ENCODE results near the gene PAX5. TPM values are rescaled to one million over a fixed set of nuclear protein-coding genes. Genes with fewer than 3 reads are reported as not detected.

PAX5 gene
- total RNA-seq, 1 donor from 2014 or later: not detected

DNA sequence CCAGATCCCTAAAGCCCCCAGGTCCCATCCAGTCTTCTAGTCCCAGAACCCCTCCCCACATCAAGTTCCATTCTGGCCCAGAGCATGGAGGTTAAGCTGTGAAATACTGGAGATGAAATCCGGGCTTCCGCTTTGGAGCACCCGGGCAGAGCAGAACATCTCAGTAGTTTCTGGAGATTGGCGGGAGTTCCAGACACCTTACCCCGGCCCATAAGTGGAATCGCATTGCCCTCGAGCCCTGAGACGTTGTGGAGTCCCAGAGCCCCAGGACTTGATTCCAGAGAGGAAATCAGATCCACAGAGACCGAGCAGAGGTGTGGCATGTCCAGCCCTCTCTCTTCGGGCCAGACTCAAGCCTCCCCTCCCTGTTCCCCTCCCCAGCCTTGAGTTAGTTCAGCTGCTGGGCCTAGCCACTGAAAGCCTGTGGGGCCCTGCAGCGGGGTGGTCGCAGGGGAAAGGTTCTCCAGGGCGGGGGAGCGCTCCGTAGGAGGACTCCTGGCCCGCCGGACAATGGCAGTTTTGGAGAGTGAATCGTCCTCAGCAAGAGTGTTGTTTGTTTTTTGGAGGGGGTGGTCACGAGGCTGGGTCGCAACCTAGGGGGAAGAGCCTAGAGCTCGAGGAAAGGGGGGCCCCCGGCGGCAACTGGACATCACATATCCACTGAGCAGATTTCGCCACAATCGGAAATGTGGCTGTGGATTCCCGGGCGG lies 1.0 kb upstream of the PAX5 start:
- H3K4me1 ChIP-seq: peaks cover 13 to 18% of the 10 kb centered on the region in 2 donors
- no peaks in the 10 kb centered on the region for H3K36me3 ChIP-seq
- TF ChIP-seq, protein P1, sequence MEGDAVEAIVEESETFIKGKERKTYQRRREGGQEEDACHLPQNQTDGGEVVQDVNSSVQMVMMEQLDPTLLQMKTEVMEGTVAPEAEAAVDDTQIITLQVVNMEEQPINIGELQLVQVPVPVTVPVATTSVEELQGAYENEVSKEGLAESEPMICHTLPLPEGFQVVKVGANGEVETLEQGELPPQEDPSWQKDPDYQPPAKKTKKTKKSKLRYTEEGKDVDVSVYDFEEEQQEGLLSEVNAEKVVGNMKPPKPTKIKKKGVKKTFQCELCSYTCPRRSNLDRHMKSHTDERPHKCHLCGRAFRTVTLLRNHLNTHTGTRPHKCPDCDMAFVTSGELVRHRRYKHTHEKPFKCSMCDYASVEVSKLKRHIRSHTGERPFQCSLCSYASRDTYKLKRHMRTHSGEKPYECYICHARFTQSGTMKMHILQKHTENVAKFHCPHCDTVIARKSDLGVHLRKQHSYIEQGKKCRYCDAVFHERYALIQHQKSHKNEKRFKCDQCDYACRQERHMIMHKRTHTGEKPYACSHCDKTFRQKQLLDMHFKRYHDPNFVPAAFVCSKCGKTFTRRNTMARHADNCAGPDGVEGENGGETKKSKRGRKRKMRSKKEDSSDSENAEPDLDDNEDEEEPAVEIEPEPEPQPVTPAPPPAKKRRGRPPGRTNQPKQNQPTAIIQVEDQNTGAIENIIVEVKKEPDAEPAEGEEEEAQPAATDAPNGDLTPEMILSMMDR (IDR thresholded peaks at IDR 0.05): no peak
- no peak for DNase-seq (ENCODE audit: low spot score in 2 of 2)
- no peak overlapping the region for H3K27ac ChIP-seq
- no peaks in the 10 kb centered on the region for H3K9me3 ChIP-seq
- H3K4me3 ChIP-seq: no peak overlapping the region
- intact Hi-C loops (cut with DNase I): loop anchor here (5.0 kb wide), 1 partner anchor 42 kb away; no protein-coding TSS in a partner anchor
- H3K27me3 ChIP-seq: peaks cover 62% of the 10 kb centered on the region

GRCh38 chr9:37034305-37034937 lies 353 bp upstream of the PAX5 start:
- Histone ChIP-seq H3K36me3 (no peaks in the 10 kb centered on the region), H3K27me3 (peaks cover 69% of the 10 kb centered on the region), H3K9me3 (no peaks in the 10 kb centered on the region), H3K27ac (no peak overlapping the region), H3K4me1 (peaks cover 13 to 25% of the 10 kb centered on the region in 2 donors), H3K4me3 (peak overlapping the region; percentile 41 to 43)
- intact Hi-C loops (cut with DNase I): loop anchor here (5.0 kb wide), 1 partner anchor 43 kb away; no protein-coding TSS in a partner anchor
- DNase-seq (ENCODE audit: low spot score in 2 of 2): no peak
- TF ChIP-seq, protein P1 (IDR thresholded peaks at IDR 0.05): no peak

- H3K27me3 ChIP-seq: peaks cover 82% of the 10 kb centered on the region
- H3K4me1 ChIP-seq: peaks cover 13 to 25% of the 10 kb centered on the region in 2 donors
- H3K4me3 ChIP-seq: no peak overlapping the region
- TF ChIP-seq, protein P1 (IDR thresholded peaks at IDR 0.05): no peak
- intact Hi-C loops (cut with DNase I): loop anchor here (5.0 kb wide), 1 partner anchor 44 kb away; no protein-coding TSS in a partner anchor
- H3K9me3 ChIP-seq: no peaks in the 10 kb centered on the region
- no peaks in the 10 kb centered on the region for H3K36me3 ChIP-seq
- no peak for DNase-seq (ENCODE audit: low spot score in 2 of 2)
- H3K27ac ChIP-seq: no peak overlapping the region
Observed at GRCh38 chr9:37033141-37033540, 927 bp downstream of the PAX5 start.

DNA sequence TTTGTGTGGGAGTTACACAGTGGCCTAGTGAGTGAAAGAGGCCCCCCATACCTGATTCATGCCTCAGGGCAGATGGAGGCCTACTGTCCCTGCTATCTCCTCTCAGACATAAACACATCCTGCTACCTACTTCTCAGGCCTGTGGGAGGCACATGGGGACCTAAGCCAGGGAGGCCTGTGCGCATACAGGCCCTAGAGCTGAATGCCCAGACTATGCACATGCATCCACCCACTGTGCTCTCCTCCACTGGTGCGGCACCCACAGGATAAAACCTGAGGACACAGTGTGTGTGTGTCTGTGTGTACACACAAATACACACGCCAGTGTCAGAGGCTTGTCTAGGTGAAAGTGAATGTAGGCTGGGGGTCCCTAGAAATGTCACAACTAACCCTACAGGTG lies 1.4 kb downstream of the PAX5 start:
- Histone ChIP-seq H3K4me1 (peaks cover 13 to 27% of the 10 kb centered on the region in 2 donors), H3K27ac (no peak overlapping the region), H3K36me3 (no peaks in the 10 kb centered on the region), H3K9me3 (no peaks in the 10 kb centered on the region), H3K4me3 (no peak overlapping the region), H3K27me3 (peaks cover 82% of the 10 kb centered on the region)
- no peak for DNase-seq (ENCODE audit: low spot score in 2 of 2)
- intact Hi-C loops (cut with DNase I): loop anchor here (5.0 kb wide), 1 partner anchor 45 kb away; no protein-coding TSS in a partner anchor
- TF ChIP-seq, protein P1 (IDR thresholded peaks at IDR 0.05): no peak

DNA sequence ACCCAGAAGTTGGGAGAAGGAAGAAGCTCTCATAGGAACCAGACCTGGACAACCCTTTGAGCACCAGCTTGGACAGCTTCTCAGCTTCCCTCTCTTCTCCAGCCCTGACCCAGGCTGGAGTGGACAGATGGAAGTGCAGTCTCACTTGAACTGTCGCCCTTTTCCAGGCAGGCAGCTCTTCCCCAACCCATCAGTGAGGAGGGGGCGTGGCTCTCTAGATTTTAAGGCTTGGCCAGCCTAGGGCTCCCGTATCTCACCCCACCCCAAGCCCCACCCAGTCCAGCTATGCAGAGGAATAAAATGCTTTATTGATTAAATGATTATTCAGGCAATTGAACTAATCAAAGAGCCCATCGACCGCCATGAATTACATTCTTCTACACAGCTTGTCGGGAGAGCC lies 2.2 kb downstream of the PAX5 start:
- H3K36me3 ChIP-seq: no peaks in the 10 kb centered on the region
- H3K27ac ChIP-seq: no peak overlapping the region
- TF ChIP-seq, protein P1 (IDR thresholded peaks at IDR 0.05): no peak
- peaks cover 20 to 30% of the 10 kb centered on the region in 2 donors for H3K4me1 ChIP-seq
- peaks cover 87% of the 10 kb centered on the region for H3K27me3 ChIP-seq
- intact Hi-C loops (cut with DNase I): loop anchor here (5.0 kb wide), 1 partner anchor 45 kb away; no protein-coding TSS in a partner anchor
- H3K4me3 ChIP-seq: no peak overlapping the region
- no peak for DNase-seq (ENCODE audit: low spot score in 2 of 2)
- H3K9me3 ChIP-seq: no peaks in the 10 kb centered on the region

Data from ascending aorta (tissue), 2 donors.